Suprapubic skin (tissue), 4 donors: ENCODE data around the gene GADL1. TPM values are rescaled to one million over a fixed set of nuclear protein-coding genes. Genes with fewer than 3 reads are reported as not detected.

ENCODE experiments used
- DNase-seq, 2 donors: peaks; one replicate each; pipeline ENCODE4 v3.0.0-alpha.2; 2019; ENCODE audit warnings: low spot score in 2 of 2
- H3K27ac ChIP-seq: fragments of 200-600 bp; sonication (generic); one replicate; pipeline ENCODE4 v1.5.1; 2019
- H3K27me3 ChIP-seq: fragments of 200-600 bp; sonication (generic); one replicate; pipeline ENCODE4 v1.5.1; 2019
- H3K36me3 ChIP-seq: fragments of 200-600 bp; sonication (generic); one replicate; pipeline ENCODE4 v1.5.1; 2019
- H3K4me1 ChIP-seq: fragments of 200-600 bp; sonication (generic); one replicate; pipeline ENCODE4 v1.5.1; 2019
- H3K4me3 ChIP-seq: fragments of 200-600 bp; sonication (generic); one replicate; pipeline ENCODE4 v1.5.1; 2019; ENCODE audit warnings: mild to moderate bottlenecking
- H3K9me3 ChIP-seq: fragments of 200-600 bp; sonication (generic); one replicate; pipeline ENCODE4 v1.5.1; 2019
- CTCF ChIP-seq, 2 donors: fragments of 200-600 bp in 1 of 2; fragments of 450-650 bp in 1 of 2; sonication (generic) in 1 of 2; IDR thresholded peaks; one replicate each; pipeline ENCODE4 v1.5.1; 2016 to 2019; ENCODE audit warnings: antibody characterized with exemption in 2 of 2, mild to moderate bottlenecking in 1 of 2, moderate library complexity in 1 of 2
- EP300 ChIP-seq: sonication (generic); formaldehyde crosslinking; IDR thresholded peaks from one replicate; pipeline ENCODE4 v1.6.1; 2017; ENCODE audit warnings: antibody characterized with exemption
- POLR2A ChIP-seq, 2 donors: fragments of 450-650 bp; IDR thresholded peaks; one replicate each; pipeline ENCODE4 v1.6.1; 2017; ENCODE audit warnings: antibody characterized with exemption in 2 of 2, mild to moderate bottlenecking in 2 of 2, moderate library complexity in 2 of 2
- POLR2AphosphoS5 ChIP-seq, 3 donors: sonication (generic); formaldehyde crosslinking; IDR thresholded peaks; one replicate each; pipeline ENCODE4 v1.6.1; 2017; ENCODE audit warnings: antibody characterized with exemption in 3 of 3
- WGBS: methylation state at CpG from one replicate; pipeline ENCODE4 v1.1.5; 2018; 5-methylcytosine and 5-hydroxymethylcytosine counted together
- total RNA-seq, 4 donors: library from RNA; depleted of rRNA; stranded (reverse); fragments of >200 nt; gene quantifications; one replicate each; pipeline ENCODE4 v1.1.0, GENCODE V29; 2016

The GADL1 gene
- total RNA-seq, 4 donors from 2014 or later, result not detected

GRCh38 chr3:30764281-30764680, 130.2 kb downstream of the GADL1 start:
- WGBS, result 72% methylated on average over 3 of the region's 3 CpGs
- Histone ChIP-seq H3K36me3 (no peaks in the 10 kb centered on the region), H3K4me3 (no peak overlapping the region), H3K27me3 (no peaks in the 10 kb centered on the region), H3K27ac (no peak overlapping the region), H3K9me3 (no peaks in the 10 kb centered on the region), H3K4me1 (no peaks in the 10 kb centered on the region)
- TF ChIP-seq POLR2AphosphoS5 (IDR thresholded peaks at IDR 0.05) (no peak), EP300 (no peak), POLR2A (IDR thresholded peaks at IDR 0.05) (no peak), CTCF (IDR thresholded peaks at IDR 0.05) (no peak)
- DNase-seq, result no peak

- no peak for TF ChIP-seq POLR2AphosphoS5 (IDR thresholded peaks at IDR 0.05)
- no peak for TF ChIP-seq CTCF (IDR thresholded peaks at IDR 0.05)
- TF ChIP-seq EP300, result no peak
- TF ChIP-seq POLR2A (IDR thresholded peaks at IDR 0.05), result no peak
- DNase-seq, result no peak
- H3K27ac ChIP-seq, result no peak overlapping the region
- H3K4me3 ChIP-seq, result no peak overlapping the region
- WGBS, result 93% methylated on average over 3 of the region's 3 CpGs
- H3K36me3 ChIP-seq, result no peaks in the 10 kb centered on the region
- no peaks in the 10 kb centered on the region for H3K9me3 ChIP-seq
- no peaks in the 10 kb centered on the region for H3K4me1 ChIP-seq
- H3K27me3 ChIP-seq, result no peaks in the 10 kb centered on the region
Measured at GRCh38 chr3:30761374-30761773, 133.1 kb downstream of the GADL1 start.

DNA sequence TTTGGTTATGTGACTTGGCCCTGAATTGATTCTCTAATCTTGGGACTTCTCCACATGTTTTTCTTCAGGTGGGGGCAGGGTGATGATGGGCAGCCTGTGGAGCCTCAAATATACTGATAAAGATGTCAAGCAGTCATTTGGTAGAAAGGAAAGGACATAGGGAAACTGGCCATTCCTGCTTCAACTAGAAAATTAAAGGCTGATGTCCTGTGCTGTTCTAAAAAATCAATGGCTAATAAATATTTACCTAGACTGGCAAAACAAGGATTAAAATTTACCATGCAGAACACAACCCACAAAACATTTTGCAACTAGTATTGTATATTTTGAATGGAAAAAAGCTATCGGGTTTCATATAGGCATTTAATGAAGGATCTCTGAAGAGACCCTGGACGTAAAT, 133.7 kb downstream of the GADL1 start:
- 96% methylated on average over 2 of the region's 2 CpGs for whole genome bisulfite sequencing
- no peak overlapping the region for H3K4me3 ChIP-seq
- H3K4me1 ChIP-seq, result no peaks in the 10 kb centered on the region
- TF ChIP-seq POLR2A (IDR thresholded peaks at IDR 0.05) (no peak), EP300 (no peak), CTCF (IDR thresholded peaks at IDR 0.05) (no peak), POLR2AphosphoS5 (IDR thresholded peaks at IDR 0.05) (no peak)
- H3K27me3 ChIP-seq, result no peaks in the 10 kb centered on the region
- H3K36me3 ChIP-seq, result no peaks in the 10 kb centered on the region
- no peak overlapping the region for H3K27ac ChIP-seq
- no peaks in the 10 kb centered on the region for H3K9me3 ChIP-seq
- no peak for DNase-seq

DNA sequence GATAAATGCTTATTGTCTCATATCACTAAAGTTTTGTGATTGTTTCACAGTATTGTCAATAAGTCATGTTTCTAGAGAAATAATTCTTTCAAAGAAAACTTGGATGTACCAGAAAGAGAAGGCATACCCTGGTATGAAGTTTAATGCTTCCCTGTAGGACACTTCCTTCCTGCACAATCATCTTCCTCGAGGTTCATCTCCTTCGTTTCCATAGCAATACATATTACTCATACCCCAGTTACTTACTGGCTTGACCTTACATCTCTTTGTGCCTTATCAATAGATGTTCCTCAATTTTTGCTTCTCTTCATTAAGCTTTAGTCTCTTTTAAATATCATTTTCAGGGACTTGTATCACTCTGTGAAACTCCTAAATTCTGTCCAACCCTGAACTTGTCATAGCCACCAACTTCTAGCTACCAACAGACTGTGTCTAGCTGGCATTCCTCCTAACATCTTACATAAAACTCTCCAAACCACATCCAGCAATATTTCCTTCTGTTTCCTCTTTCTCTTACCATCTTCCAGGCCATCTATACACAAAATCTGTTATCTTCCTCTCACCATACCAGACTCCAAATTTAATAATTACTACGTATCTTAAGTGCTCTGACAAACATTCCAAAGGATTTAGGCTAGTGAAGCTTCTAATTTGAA, 134.3 kb downstream of the GADL1 start:
- no peak for DNase-seq
- Histone ChIP-seq H3K4me3 (no peak overlapping the region), H3K9me3 (no peaks in the 10 kb centered on the region), H3K27me3 (no peaks in the 10 kb centered on the region), H3K4me1 (no peaks in the 10 kb centered on the region), H3K36me3 (no peaks in the 10 kb centered on the region), H3K27ac (no peak overlapping the region)
- TF ChIP-seq EP300 (no peak), POLR2A (IDR thresholded peaks at IDR 0.05) (no peak), CTCF (IDR thresholded peaks at IDR 0.05) (no peak), POLR2AphosphoS5 (IDR thresholded peaks at IDR 0.05) (no peak)
- WGBS, result 61% methylated on average over 3 of the region's 3 CpGs

GRCh38 chr3:30756218-30756617, 138.2 kb downstream of the GADL1 start:
- no peak overlapping the region for H3K27ac ChIP-seq
- H3K36me3 ChIP-seq, result no peaks in the 10 kb centered on the region
- H3K4me3 ChIP-seq, result no peak overlapping the region
- no peak for TF ChIP-seq CTCF (IDR thresholded peaks at IDR 0.05)
- TF ChIP-seq POLR2AphosphoS5 (IDR thresholded peaks at IDR 0.05), result no peak
- TF ChIP-seq POLR2A (IDR thresholded peaks at IDR 0.05), result no peak
- no peak for TF ChIP-seq EP300
- 77% methylated on average over 3 of the region's 3 CpGs for WGBS
- no peak for DNase-seq
- no peaks in the 10 kb centered on the region for H3K27me3 ChIP-seq
- H3K4me1 ChIP-seq, result peaks cover 20% of the 10 kb centered on the region
- H3K9me3 ChIP-seq, result no peaks in the 10 kb centered on the region
